ENCODE measurements around the gene KLHL26. TPM values are rescaled to one million over a fixed set of nuclear protein-coding genes. Genes with fewer than 3 reads are reported as not detected.
A peak's percentile ranks its signal among the peaks of the same experiment; 100 is the strongest.

Gene KLHL26
- total and polyA plus RNA-seq, 2 of the 4 experiments (the other 2 are of a cell fraction): 2.2 to 4.7 TPM

- Histone ChIP-seq H3K56ac (ENCODE audit: extremely low read depth, insufficient read depth, low read length) (peak overlapping the region; percentile 29; the same call in 1 of the 2 replicates), H4K5ac (ENCODE audit: low read depth, low read length) (peak overlapping the region; percentile 75), H3K27ac (ENCODE audit: insufficient read depth, low read length) (peak overlapping the region; percentile 85), H3K9me1 (ENCODE audit: insufficient read depth, low read length) (peaks cover 20% of the 10 kb centered on the region), H3K4me2 (ENCODE audit: low read depth, low read length) (peak overlapping the region; percentile 88), H3K4ac (ENCODE audit: low read depth, low read length) (peak overlapping the region; percentile 91), H2BK120ac (ENCODE audit: low read depth, low read length) (peak overlapping the region; percentile 63), H3K79me1 (ENCODE audit: low read depth in 1 of 2, low read length in 2 of 2) (peaks cover 24 to 40% of the 10 kb centered on the region in 2 experiments), H2BK5ac (ENCODE audit: low read depth, low read length, poor library complexity, severe bottlenecking) (peak overlapping the region; percentile 61), H3K4me1 (ENCODE audit: control insufficient read depth, insufficient read depth, low read length) (peaks cover 25% of the 10 kb centered on the region), H2BK15ac (ENCODE audit: low read depth, low read length) (peak overlapping the region; percentile 34; the same call in 1 of the 3 replicates), H2AFZ (replicated peaks; ENCODE audit: low read length, poor library complexity) (peak overlapping the region; percentile 91), H4K91ac (ENCODE audit: insufficient read depth, low read depth, low read length) (peak overlapping the region; percentile 67), H3K4me3 (ENCODE audit: insufficient read depth, low read depth, low read length) (peak overlapping the region; percentile 53), H3K9ac (ENCODE audit: low read depth, low read length) (peak overlapping the region; percentile 71; the same call in 1 of the 2 replicates), H2BK20ac (ENCODE audit: low read depth, low read length) (0 out of 2 replicates have a peak overlapping the region, but pooled peaks have one; percentile 20), H4K8ac (ENCODE audit: low read depth in 2 of 2, low read length in 2 of 2) (peak overlapping the region; percentile 75 to 98), H3K9me3 (ENCODE audit: control insufficient read depth, insufficient read depth, low read length) (no peaks in the 10 kb centered on the region), H4K20me1 (ENCODE audit: insufficient read depth, low read length) (peaks cover 28% of the 10 kb centered on the region), H3K18ac (ENCODE audit: low read depth, low read length) (peak overlapping the region; percentile 56; the same call in 1 of the 2 replicates), H3K23ac (ENCODE audit: low read depth, low read length) (peak overlapping the region; percentile 72; the same call in 1 of the 2 replicates), H2AK9ac (replicated peaks; ENCODE audit: low read depth, low read length, poor library complexity) (peak overlapping the region; percentile 86), H3K36me3 (ENCODE audit: control insufficient read depth, insufficient read depth, low read length) (no peaks in the 10 kb centered on the region), H3K14ac (replicated peaks; ENCODE audit: low read depth, low read length) (peak overlapping the region; percentile 96), H3K27me3 (ENCODE audit: control insufficient read depth, insufficient read depth, low read length) (no peaks in the 10 kb centered on the region), H2AK5ac (ENCODE audit: low read depth, low read length) (peak overlapping the region; percentile 76)
- intact Hi-C loops (cut with micrococcal nuclease): no loop called here
- DNase-seq (no peak), ATAC-seq (ENCODE audit: low read depth) (no peak)
- in situ Hi-C loops (cut with MboI; ENCODE audit: low sequenced_read_pairs): no loop called here
- TF ChIP-seq SMC3 (IDR thresholded peaks at IDR 0.05; ENCODE audit: low read depth, low read length): no peak
- TF ChIP-seq CEBPB (IDR thresholded peaks at IDR 0.05; ENCODE audit: low read depth, low read length): no peak
- WGBS, 2 experiments (ENCODE audit: extremely low coverage in 2 of 2, insufficient read length in 1 of 2): no CpG with 5 or more reads among the region's 8 CpGs
- CTCF ChIA-PET: no interaction called here
- dilution Hi-C loops (cut with HindIII; ENCODE audit: low sequenced_read_pairs, unreplicated experiment): no loop called here
- BruUV-seq (replicated peaks): no TSS peak
- POLR2A ChIA-PET (ENCODE audit: unreplicated experiment): interaction anchor here (0.6 kb wide), 1 partner anchor 536 kb away, joined by 3 read pairs; no protein-coding TSS in a partner anchor
Measured at GRCh38 chr19:18682807-18683108, 45.9 kb downstream of the KLHL26 start.

All from IMR-90 (cell line).